Activated CD4-positive, CD25-positive, alpha-beta regulatory T cell treated with anti-CD3 and anti-CD28 coated beads, Interleukin-2, amount 50 U/mL, for 24 hours (primary cell): ENCODE data around the gene KANSL1.
A peak's percentile ranks its signal among the peaks of the same experiment; 100 is the strongest.
"Not testable (repeated sequence)": the region's sequence is repeated elsewhere in the genome, so short reads cannot be mapped to it uniquely, and the experiment has no call there.

Source experiments
- ATAC-seq, 2 donors: fragments of 150-1000 bp; cut with Tn5 transposase; one replicate each; pipeline ENCODE4 v1.10.0; 2021; ENCODE audit warnings: mild to moderate bottlenecking in 1 of 2, moderate library complexity in 1 of 2

KANSL1 gene

GRCh38 chr17:46193151-46193625, at the start of gene KANSL1:
TSS of gene KANSL1 (minus strand) at chr17:46193429. CDS start at chr17:46172143, 21,286 bp downstream.
- peak; percentile 62 to 65 for ATAC-seq

GRCh38 chr17:46231359-46231758, 38.1 kb upstream of the KANSL1 start:
- ATAC-seq, result not testable (repeated sequence)

- peak; percentile 99 for ATAC-seq
Observed at GRCh38 chr17:46225274-46225794, 32.1 kb upstream of the KANSL1 start.

GRCh38 chr17:46224864-46225263, 31.6 kb upstream of the KANSL1 start:
- peak; percentile 16 to 30 for ATAC-seq

GRCh38 chr17:46223041-46223440, 29.8 kb upstream of the KANSL1 start:
- peak; percentile 55 to 63 for ATAC-seq

- ATAC-seq, result no peak
Observed at GRCh38 chr17:46216682-46217081, 23.5 kb upstream of the KANSL1 start.

- ATAC-seq, result peak; percentile 71 to 83
Observed at GRCh38 chr17:46212634-46213435, 19.6 kb upstream of the KANSL1 start.

GRCh38 chr17:46208997-46209396, 15.8 kb upstream of the KANSL1 start:
- ATAC-seq, result no peak

GRCh38 chr17:46205975-46206374, 12.7 kb upstream of the KANSL1 start:
- ATAC-seq, result no peak

- no peak for ATAC-seq
Observed at GRCh38 chr17:46202424-46202823, 9.2 kb upstream of the KANSL1 start.

- no peak for ATAC-seq
Observed at GRCh38 chr17:46201491-46201890, 8.3 kb upstream of the KANSL1 start.

GRCh38 chr17:46200197-46200596, 7.0 kb upstream of the KANSL1 start:
- ATAC-seq, result no peak

GRCh38 chr17:46199379-46199778, 6.2 kb upstream of the KANSL1 start:
- ATAC-seq, result no peak

GRCh38 chr17:46198233-46198632, 5.0 kb upstream of the KANSL1 start:
- ATAC-seq, result no peak

GRCh38 chr17:46197530-46197929, 4.3 kb upstream of the KANSL1 start:
- no peak for ATAC-seq

GRCh38 chr17:46195939-46196716, 2.9 kb upstream of the KANSL1 start:
- no peak for ATAC-seq

- no peak for ATAC-seq
Observed at GRCh38 chr17:46195217-46195855, 2.1 kb upstream of the KANSL1 start.

- ATAC-seq, result peak; percentile 37 to 44
Observed at GRCh38 chr17:46194393-46195216, 1.4 kb upstream of the KANSL1 start.

GRCh38 chr17:46193626-46194392, 580 bp upstream of the KANSL1 start:
- peak; percentile 83 to 84 for ATAC-seq

GRCh38 chr17:46192439-46193150, 634 bp downstream of the KANSL1 start:
- ATAC-seq, result peak; percentile 4

GRCh38 chr17:46192189-46192438, 1.1 kb downstream of the KANSL1 start:
- no peak for ATAC-seq
